ENCODE data around the gene COL5A3. TPM values are rescaled to one million over a fixed set of nuclear protein-coding genes. Genes with fewer than 3 reads are reported as not detected.

The COL5A3 gene
- polyA plus RNA-seq, 1 donor from 2014 or later, result 0.11 TPM

DNA sequence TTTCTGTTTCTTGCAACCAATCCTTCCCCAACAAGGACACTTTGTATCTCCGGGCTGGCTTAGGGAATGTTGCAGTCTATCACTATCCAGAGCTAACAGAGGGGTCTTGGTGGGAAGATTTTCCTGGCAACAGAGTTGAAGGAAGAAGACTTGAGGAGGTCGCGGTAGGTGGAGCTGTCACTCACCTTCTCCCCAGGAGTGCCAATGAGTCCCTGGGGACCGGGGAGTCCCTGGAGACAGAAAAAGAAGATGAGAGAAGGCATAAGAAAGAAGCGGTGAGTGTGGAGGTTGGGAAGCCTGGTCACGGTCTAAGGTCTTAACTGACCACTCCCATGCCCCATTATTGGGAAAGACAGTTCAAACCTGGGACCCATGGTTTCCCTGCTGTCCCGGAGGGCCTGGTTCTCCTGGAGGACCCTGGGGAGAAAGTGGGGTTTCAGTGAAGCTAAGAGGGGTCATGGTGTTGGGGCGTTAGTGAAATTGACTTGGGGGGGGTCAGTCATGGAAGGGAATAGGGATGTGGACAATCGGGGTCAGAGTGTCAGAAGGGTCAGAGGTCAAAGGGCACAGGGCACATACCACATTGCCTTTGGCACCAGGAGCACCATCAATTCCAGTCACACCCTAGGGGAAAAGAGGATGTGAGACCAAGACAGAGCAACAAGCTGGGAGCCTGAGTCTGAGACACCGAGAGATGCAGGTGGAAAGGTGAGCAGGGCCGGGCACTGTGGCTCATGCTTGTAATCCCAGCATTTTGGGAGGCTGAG lies 18.7 kb downstream of the COL5A3 start:
- Histone ChIP-seq H3K4me2 (ENCODE audit: low read length) (no peak overlapping the region), H3K27me3 (ENCODE audit: insufficient read depth, low read depth, low read length) (no peaks in the 10 kb centered on the region), H3F3A (ENCODE audit: insufficient read depth, low read length, poor library complexity, severe bottlenecking) (no peaks in the 10 kb centered on the region), H2AFZ (ENCODE audit: low read depth, low read length) (no peak overlapping the region), H3K9me3 (ENCODE audit: low read length) (no peaks in the 10 kb centered on the region), H3K9me2 (ENCODE audit: insufficient read depth, low read length) (no peaks in the 10 kb centered on the region), H4K20me1 (ENCODE audit: insufficient read depth) (no peaks in the 10 kb centered on the region), H3K4me3 (ENCODE audit: low read length) (no peak overlapping the region), H3K9ac (ENCODE audit: low read length) (no peak overlapping the region), H3K27ac (ENCODE audit: low read length) (no peak overlapping the region), H3K36me3 (ENCODE audit: insufficient read depth, low read length) (no peaks in the 10 kb centered on the region), H3K79me2 (replicated peaks; ENCODE audit: insufficient read depth, low read length) (no peaks in the 10 kb centered on the region)
- TF ChIP-seq SMC3 (conservative IDR thresholded peaks at IDR 0.05; ENCODE audit: poor library complexity) (no peak), EP300 (conservative IDR thresholded peaks at IDR 0.05; ENCODE audit: poor library complexity, severe bottlenecking) (no peak)

GRCh38 chr19:9989504-9989903 lies 20.8 kb downstream of the COL5A3 start:
- no peaks in the 10 kb centered on the region for H3K9me2 ChIP-seq (ENCODE audit: insufficient read depth, low read length)
- H3K9me3 ChIP-seq (ENCODE audit: low read length), result no peaks in the 10 kb centered on the region
- H3F3A ChIP-seq (ENCODE audit: insufficient read depth, low read length, poor library complexity, severe bottlenecking), result no peaks in the 10 kb centered on the region
- no peak overlapping the region for H2AFZ ChIP-seq (ENCODE audit: low read depth, low read length)
- no peaks in the 10 kb centered on the region for H3K36me3 ChIP-seq (ENCODE audit: insufficient read depth, low read length)
- no peaks in the 10 kb centered on the region for H4K20me1 ChIP-seq (ENCODE audit: insufficient read depth)
- no peak overlapping the region for H3K4me3 ChIP-seq (ENCODE audit: low read length)
- H3K4me2 ChIP-seq (ENCODE audit: low read length), result no peak overlapping the region
- no peaks in the 10 kb centered on the region for H3K27me3 ChIP-seq (ENCODE audit: insufficient read depth, low read depth, low read length)
- TF ChIP-seq CTCF (IDR thresholded peaks at IDR 0.05; ENCODE audit: poor library complexity, severe bottlenecking), result no peak
- TF ChIP-seq, protein P1, sequence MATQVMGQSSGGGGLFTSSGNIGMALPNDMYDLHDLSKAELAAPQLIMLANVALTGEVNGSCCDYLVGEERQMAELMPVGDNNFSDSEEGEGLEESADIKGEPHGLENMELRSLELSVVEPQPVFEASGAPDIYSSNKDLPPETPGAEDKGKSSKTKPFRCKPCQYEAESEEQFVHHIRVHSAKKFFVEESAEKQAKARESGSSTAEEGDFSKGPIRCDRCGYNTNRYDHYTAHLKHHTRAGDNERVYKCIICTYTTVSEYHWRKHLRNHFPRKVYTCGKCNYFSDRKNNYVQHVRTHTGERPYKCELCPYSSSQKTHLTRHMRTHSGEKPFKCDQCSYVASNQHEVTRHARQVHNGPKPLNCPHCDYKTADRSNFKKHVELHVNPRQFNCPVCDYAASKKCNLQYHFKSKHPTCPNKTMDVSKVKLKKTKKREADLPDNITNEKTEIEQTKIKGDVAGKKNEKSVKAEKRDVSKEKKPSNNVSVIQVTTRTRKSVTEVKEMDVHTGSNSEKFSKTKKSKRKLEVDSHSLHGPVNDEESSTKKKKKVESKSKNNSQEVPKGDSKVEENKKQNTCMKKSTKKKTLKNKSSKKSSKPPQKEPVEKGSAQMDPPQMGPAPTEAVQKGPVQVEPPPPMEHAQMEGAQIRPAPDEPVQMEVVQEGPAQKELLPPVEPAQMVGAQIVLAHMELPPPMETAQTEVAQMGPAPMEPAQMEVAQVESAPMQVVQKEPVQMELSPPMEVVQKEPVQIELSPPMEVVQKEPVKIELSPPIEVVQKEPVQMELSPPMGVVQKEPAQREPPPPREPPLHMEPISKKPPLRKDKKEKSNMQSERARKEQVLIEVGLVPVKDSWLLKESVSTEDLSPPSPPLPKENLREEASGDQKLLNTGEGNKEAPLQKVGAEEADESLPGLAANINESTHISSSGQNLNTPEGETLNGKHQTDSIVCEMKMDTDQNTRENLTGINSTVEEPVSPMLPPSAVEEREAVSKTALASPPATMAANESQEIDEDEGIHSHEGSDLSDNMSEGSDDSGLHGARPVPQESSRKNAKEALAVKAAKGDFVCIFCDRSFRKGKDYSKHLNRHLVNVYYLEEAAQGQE (IDR thresholded peaks at IDR 0.05; ENCODE audit: borderline replicate concordance), result no peak
- TF ChIP-seq MXI1 (conservative IDR thresholded peaks at IDR 0.05; ENCODE audit: poor library complexity, severe bottlenecking), result no peak
- TF ChIP-seq EP300 (conservative IDR thresholded peaks at IDR 0.05; ENCODE audit: poor library complexity, severe bottlenecking), result no peak
- no peaks in the 10 kb centered on the region for H3K79me2 ChIP-seq (replicated peaks; ENCODE audit: insufficient read depth, low read length)
- no peak overlapping the region for H3K9ac ChIP-seq (ENCODE audit: low read length)
- H3K27ac ChIP-seq (ENCODE audit: low read length), result no peak overlapping the region

GRCh38 chr19:9986787-9987281 lies 23.5 kb downstream of the COL5A3 start:
- TF ChIP-seq MXI1 (conservative IDR thresholded peaks at IDR 0.05; ENCODE audit: poor library complexity, severe bottlenecking) (no peak), EZH2 (IDR thresholded peaks at IDR 0.05; ENCODE audit: borderline replicate concordance, insufficient read depth, low read length, poor library complexity, severe bottlenecking) (no peak), EP300 (conservative IDR thresholded peaks at IDR 0.05; ENCODE audit: poor library complexity, severe bottlenecking) (no peak), RAD21 (conservative IDR thresholded peaks at IDR 0.05) (no peak), CTCF (IDR thresholded peaks at IDR 0.05; ENCODE audit: poor library complexity, severe bottlenecking) (no peak), POLR2AphosphoS5 (IDR thresholded peaks at IDR 0.05) (no peak), SMC3 (conservative IDR thresholded peaks at IDR 0.05; ENCODE audit: poor library complexity) (no peak), TAF1 (IDR thresholded peaks at IDR 0.05; ENCODE audit: low read depth) (no peak)
- TF ChIP-seq, protein P1 (IDR thresholded peaks at IDR 0.05; ENCODE audit: borderline replicate concordance), result no peak
- Histone ChIP-seq H3K9ac (ENCODE audit: low read length) (no peak overlapping the region), H3K9me3 (ENCODE audit: low read length) (no peaks in the 10 kb centered on the region), H3K4me2 (ENCODE audit: low read length) (no peak overlapping the region), H3K4me3 (ENCODE audit: low read length) (no peak overlapping the region), H3K27me3 (ENCODE audit: insufficient read depth, low read depth, low read length) (no peaks in the 10 kb centered on the region), H4K20me1 (ENCODE audit: insufficient read depth) (no peaks in the 10 kb centered on the region), H3K36me3 (ENCODE audit: insufficient read depth, low read length) (no peaks in the 10 kb centered on the region), H2AFZ (ENCODE audit: low read depth, low read length) (no peak overlapping the region), H3F3A (ENCODE audit: insufficient read depth, low read length, poor library complexity, severe bottlenecking) (no peaks in the 10 kb centered on the region), H3K9me2 (ENCODE audit: insufficient read depth, low read length) (no peaks in the 10 kb centered on the region), H3K79me2 (replicated peaks; ENCODE audit: insufficient read depth, low read length) (no peaks in the 10 kb centered on the region), H3K27ac (ENCODE audit: low read length) (no peak overlapping the region)

All from neural cell (in vitro differentiated cells).